ENCODE results near the gene NUP214.

NUP214 gene

DNA sequence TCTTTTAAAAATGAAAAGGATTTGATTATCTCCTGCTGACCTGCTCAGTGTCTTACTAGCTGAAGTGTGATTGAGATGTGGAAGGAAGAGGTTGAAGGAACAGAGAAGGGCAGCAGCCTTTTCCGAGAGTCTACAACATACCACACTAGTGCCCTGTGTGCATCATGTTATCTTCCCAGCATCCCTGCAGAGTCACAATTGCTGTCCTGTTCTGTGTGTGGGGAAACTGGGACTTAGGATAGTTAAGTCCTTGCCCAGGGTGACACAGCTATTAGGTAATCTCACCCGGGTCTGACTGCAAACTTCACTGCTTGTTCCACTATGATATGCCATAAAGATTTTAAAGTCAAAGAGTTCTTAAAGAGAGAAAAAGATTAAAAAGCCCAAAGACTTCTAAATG, 95.1 kb downstream of the NUP214 start:
- in situ Hi-C loops (cut with HindIII; ENCODE audit: low pct_ligation_motif_present, low sequenced_read_pairs), result no loop called here
- Histone ChIP-seq H3K27ac (peak overlapping the region; percentile 11), H3K27me3 (replicated peaks) (no peaks in the 10 kb centered on the region)

DNA sequence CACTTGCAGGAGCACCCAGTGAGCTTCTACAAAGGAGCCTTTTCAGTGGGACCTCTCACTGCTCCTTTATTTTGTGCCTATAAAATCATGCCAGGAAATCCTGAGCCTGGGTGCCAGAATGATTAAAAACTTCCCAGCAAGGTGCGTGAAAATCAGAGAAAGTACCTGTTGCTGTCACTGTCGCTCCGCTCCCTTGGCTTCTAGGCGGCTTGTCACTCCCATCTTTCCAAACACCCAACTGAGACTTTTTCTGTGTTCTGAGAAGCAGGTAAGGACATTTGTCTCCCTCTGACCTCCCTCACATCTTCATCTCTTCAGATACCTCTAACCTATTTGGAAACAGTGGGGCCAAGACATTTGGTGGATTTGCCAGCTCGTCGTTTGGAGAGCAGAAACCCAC, 97.1 kb downstream of the NUP214 start:
- H3K36me3 ChIP-seq (replicated peaks), result peaks cover 12% of the 10 kb centered on the region
- no peak overlapping the region for H3K4me3 ChIP-seq (ENCODE audit: low read depth, low read length)
- H3K27me3 ChIP-seq (replicated peaks), result no peaks in the 10 kb centered on the region
- H3K27ac ChIP-seq, result no peak overlapping the region
- no peak for DNase-seq
- TF ChIP-seq, protein P1, sequence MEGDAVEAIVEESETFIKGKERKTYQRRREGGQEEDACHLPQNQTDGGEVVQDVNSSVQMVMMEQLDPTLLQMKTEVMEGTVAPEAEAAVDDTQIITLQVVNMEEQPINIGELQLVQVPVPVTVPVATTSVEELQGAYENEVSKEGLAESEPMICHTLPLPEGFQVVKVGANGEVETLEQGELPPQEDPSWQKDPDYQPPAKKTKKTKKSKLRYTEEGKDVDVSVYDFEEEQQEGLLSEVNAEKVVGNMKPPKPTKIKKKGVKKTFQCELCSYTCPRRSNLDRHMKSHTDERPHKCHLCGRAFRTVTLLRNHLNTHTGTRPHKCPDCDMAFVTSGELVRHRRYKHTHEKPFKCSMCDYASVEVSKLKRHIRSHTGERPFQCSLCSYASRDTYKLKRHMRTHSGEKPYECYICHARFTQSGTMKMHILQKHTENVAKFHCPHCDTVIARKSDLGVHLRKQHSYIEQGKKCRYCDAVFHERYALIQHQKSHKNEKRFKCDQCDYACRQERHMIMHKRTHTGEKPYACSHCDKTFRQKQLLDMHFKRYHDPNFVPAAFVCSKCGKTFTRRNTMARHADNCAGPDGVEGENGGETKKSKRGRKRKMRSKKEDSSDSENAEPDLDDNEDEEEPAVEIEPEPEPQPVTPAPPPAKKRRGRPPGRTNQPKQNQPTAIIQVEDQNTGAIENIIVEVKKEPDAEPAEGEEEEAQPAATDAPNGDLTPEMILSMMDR (IDR thresholded peaks at IDR 0.05; ENCODE audit: low read depth, low read length, missing control alignments), result no peak
- in situ Hi-C loops (cut with HindIII; ENCODE audit: low pct_ligation_motif_present, low sequenced_read_pairs), result no loop called here

More for the DNA sequence above, 95.1 kb downstream of the NUP214 start:
- Histone ChIP-seq H3K36me3 (replicated peaks) (peaks cover 18% of the 10 kb centered on the region), H3K4me3 (ENCODE audit: low read depth, low read length) (no peak overlapping the region)
- no peak for DNase-seq
- TF ChIP-seq, protein P1 (IDR thresholded peaks at IDR 0.05; ENCODE audit: low read depth, low read length, missing control alignments), result no peak

DNA sequence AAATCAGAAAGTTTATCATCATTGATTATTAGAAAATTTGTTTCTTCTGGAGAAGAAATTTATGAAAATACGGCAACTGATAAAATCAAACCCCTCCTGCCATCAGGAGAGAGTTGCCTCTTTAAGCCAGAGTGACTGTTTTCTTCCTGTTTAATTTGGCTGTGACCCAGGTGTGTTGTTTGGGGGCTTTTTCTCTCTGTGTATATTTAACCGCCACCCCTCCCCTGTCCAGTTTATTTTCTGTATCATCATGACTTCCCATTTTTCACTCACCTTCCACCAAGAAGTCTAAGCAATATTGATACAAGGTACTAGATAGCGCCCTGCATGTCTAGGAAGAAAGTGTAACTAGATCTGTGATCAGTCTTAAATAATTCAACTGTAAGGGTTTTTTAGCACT, 100.8 kb downstream of the NUP214 start:
- Histone ChIP-seq H3K36me3 (replicated peaks) (no peaks in the 10 kb centered on the region), H3K4me3 (ENCODE audit: low read depth, low read length) (no peak overlapping the region), H3K27ac (no peak overlapping the region), H3K27me3 (replicated peaks) (no peaks in the 10 kb centered on the region)
- TF ChIP-seq, protein P1 (IDR thresholded peaks at IDR 0.05; ENCODE audit: low read depth, low read length, missing control alignments), result no peak
- in situ Hi-C loops (cut with HindIII; ENCODE audit: low pct_ligation_motif_present, low sequenced_read_pairs), result no loop called here
- no peak for DNase-seq

DNA sequence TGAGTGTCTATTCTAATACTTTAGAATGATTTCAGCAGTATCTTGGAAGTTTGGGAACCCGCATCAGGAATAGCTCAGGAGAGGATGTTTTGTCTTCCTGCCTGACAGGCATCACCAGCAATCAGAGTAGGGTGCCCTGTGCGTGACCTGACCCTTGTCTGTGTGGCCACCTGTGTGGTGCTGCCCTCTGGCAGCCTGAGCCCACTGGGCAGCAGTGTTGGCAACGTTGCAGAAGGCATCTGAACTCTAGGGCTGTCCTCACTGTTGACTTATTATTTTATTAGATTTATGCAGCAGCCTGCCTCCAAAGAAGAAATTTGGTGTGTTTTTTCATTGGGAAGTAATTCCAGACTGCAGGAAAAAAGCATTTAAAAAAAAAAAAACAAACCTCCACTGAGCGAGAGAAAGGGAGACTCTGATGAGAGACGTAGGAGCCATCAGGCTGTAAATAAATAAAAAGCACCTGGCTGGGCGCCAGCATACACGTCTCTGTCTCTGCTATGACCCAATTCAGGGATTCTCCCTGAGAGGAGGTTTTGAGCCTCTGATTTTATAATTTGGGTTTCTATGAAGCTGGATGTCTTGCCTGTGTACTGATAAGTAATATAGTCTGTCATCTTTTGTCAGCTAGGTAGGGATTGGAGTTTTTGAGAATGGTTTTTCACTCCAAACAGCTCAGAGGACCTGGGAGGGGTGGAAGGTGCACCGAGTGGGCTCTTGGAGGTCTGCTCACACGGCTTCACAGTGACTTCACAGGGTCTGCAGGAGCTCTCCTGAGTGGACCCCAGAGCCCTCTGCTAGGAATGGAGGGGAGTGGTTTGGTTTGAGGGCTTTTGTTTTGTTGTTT, 101.9 kb downstream of the NUP214 start:
- DNase-seq, result peak; percentile 17
- Histone ChIP-seq H3K36me3 (replicated peaks) (no peaks in the 10 kb centered on the region), H3K4me3 (ENCODE audit: low read depth, low read length) (no peak overlapping the region), H3K27ac (no peak overlapping the region), H3K27me3 (replicated peaks) (no peaks in the 10 kb centered on the region)
- in situ Hi-C loops (cut with HindIII; ENCODE audit: low pct_ligation_motif_present, low sequenced_read_pairs), result no loop called here
- TF ChIP-seq, protein P1 (IDR thresholded peaks at IDR 0.05; ENCODE audit: low read depth, low read length, missing control alignments), result no peak

DNA sequence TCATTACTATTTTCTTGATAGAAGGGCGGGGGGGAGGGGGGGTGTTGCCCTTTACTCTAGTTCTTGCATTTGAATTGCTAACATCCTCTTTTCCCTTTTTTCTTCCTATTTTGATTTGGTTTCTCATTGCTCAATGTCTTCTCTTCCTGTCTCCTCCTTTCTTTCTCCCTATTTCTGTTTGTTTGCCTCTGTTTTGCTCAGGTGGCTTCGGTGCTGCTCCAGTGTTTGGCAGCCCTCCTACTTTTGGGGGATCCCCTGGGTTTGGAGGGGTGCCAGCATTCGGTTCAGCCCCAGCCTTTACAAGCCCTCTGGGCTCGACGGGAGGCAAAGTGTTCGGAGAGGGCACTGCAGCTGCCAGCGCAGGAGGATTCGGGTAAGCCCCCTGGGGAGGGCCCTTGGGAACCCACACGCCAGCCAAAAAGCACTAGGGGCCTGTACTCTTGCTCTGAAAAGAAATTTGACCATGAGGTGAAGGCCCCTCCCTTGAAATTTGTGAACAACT, 102.6 kb downstream of the NUP214 start:
- Histone ChIP-seq H3K27ac (no peak overlapping the region), H3K27me3 (replicated peaks) (no peaks in the 10 kb centered on the region), H3K4me3 (ENCODE audit: low read depth, low read length) (no peak overlapping the region), H3K36me3 (replicated peaks) (peaks cover 4% of the 10 kb centered on the region)
- no peak for DNase-seq
- in situ Hi-C loops (cut with HindIII; ENCODE audit: low pct_ligation_motif_present, low sequenced_read_pairs), result no loop called here
- TF ChIP-seq, protein P1 (IDR thresholded peaks at IDR 0.05; ENCODE audit: low read depth, low read length, missing control alignments), result no peak
